HG03066 (cell line): ENCODE measurements around the gene FOSL1.

Experiments used
- ATAC-seq: cut with Tn5 transposase; IDR thresholded peaks from one replicate; pipeline ENCODE4 v1.9.1; 2021; ENCODE audit warnings: low read depth; ENCODE audit not compliant: unreplicated experiment

The FOSL1 gene

GRCh38 chr11:65900125-65900898 is at the start of gene FOSL1:
Gene FOSL1 (minus strand): TSS chr11:65900388. CDS start chr11:65900339, 49 bp downstream.
- ATAC-seq = peak; percentile 77

- no peak for ATAC-seq
Measured at GRCh38 chr11:65947603-65948125, 47.5 kb upstream of the FOSL1 start.

GRCh38 chr11:65947133-65947532 is 46.9 kb upstream of the FOSL1 start:
- no peak for ATAC-seq

GRCh38 chr11:65946655-65947054 is 46.5 kb upstream of the FOSL1 start:
- ATAC-seq = no peak

- no peak for ATAC-seq
Measured at GRCh38 chr11:65945941-65946558, 45.9 kb upstream of the FOSL1 start.

- ATAC-seq = no peak
Measured at GRCh38 chr11:65945430-65945911, 45.3 kb upstream of the FOSL1 start, which contains the start of gene TSGA10IP. Gene TSGA10IP (plus strand): TSS chr11:65945480. CDS start chr11:65945676, 196 bp downstream.

- ATAC-seq = no peak
Measured at GRCh38 chr11:65944767-65945166, 44.6 kb upstream of the FOSL1 start.

- ATAC-seq = no peak
Measured at GRCh38 chr11:65944191-65944590, 44.0 kb upstream of the FOSL1 start.

- no peak for ATAC-seq
Measured at GRCh38 chr11:65942531-65942930, 42.3 kb upstream of the FOSL1 start.

GRCh38 chr11:65941720-65942310 is 41.6 kb upstream of the FOSL1 start:
- no peak for ATAC-seq

GRCh38 chr11:65937766-65938165 is 37.6 kb upstream of the FOSL1 start:
- no peak for ATAC-seq

GRCh38 chr11:65934014-65934413 is 33.8 kb upstream of the FOSL1 start:
- no peak for ATAC-seq

GRCh38 chr11:65932558-65932919 is 32.4 kb upstream of the FOSL1 start:
- ATAC-seq = no peak

- no peak for ATAC-seq
Measured at GRCh38 chr11:65931773-65932557, 31.8 kb upstream of the FOSL1 start.

GRCh38 chr11:65928667-65929066 is 28.5 kb upstream of the FOSL1 start:
- no peak for ATAC-seq

GRCh38 chr11:65927904-65928397 is 27.8 kb upstream of the FOSL1 start:
- peak; percentile 62 for ATAC-seq

- no peak for ATAC-seq
Measured at GRCh38 chr11:65925397-65925796, 25.2 kb upstream of the FOSL1 start.

- no peak for ATAC-seq
Measured at GRCh38 chr11:65922565-65922964, 22.4 kb upstream of the FOSL1 start.

- ATAC-seq = no peak
Measured at GRCh38 chr11:65921876-65922275, 21.7 kb upstream of the FOSL1 start.

- ATAC-seq = no peak
Measured at GRCh38 chr11:65921033-65921555, 20.9 kb upstream of the FOSL1 start.
